GM18519 (cell line): ENCODE measurements around the gene SERPINF2.
"Not testable (repeated sequence)": the region's sequence is repeated elsewhere in the genome, so short reads cannot be mapped to it uniquely, and the experiment has no call there.

ENCODE experiments used
- ATAC-seq: cut with Tn5 transposase; IDR thresholded peaks from one replicate; pipeline ENCODE4 v1.9.1; 2021; ENCODE audit warnings: mild to moderate bottlenecking, moderate library complexity; ENCODE audit not compliant: unreplicated experiment, low FRiP score

The SERPINF2 gene

GRCh38 chr17:1786708-1787107, 44.0 kb downstream of the SERPINF2 start:
- no peak for ATAC-seq

GRCh38 chr17:1787301-1787902, 44.7 kb downstream of the SERPINF2 start:
- no peak for ATAC-seq

- ATAC-seq, result no peak
These were observed 47.3 kb downstream of the SERPINF2 start for GRCh38 chr17:1789936-1790335.

- ATAC-seq, result no peak
These were observed 50.1 kb downstream of the SERPINF2 start for GRCh38 chr17:1792495-1793446.

- ATAC-seq, result no peak
These were observed 50.8 kb downstream of the SERPINF2 start for GRCh38 chr17:1793447-1793806.

GRCh38 chr17:1796800-1797199, 54.1 kb downstream of the SERPINF2 start:
- ATAC-seq, result no peak

GRCh38 chr17:1797323-1797722, 54.7 kb downstream of the SERPINF2 start:
- ATAC-seq, result no peak

- ATAC-seq, result not testable (repeated sequence)
These were observed 55.2 kb downstream of the SERPINF2 start for GRCh38 chr17:1797846-1798245.

GRCh38 chr17:1800240-1800639, 57.6 kb downstream of the SERPINF2 start:
- ATAC-seq, result no peak

- ATAC-seq, result no peak
These were observed 58.0 kb downstream of the SERPINF2 start for GRCh38 chr17:1800712-1801111.

- ATAC-seq, result no peak
These were observed 59.8 kb downstream of the SERPINF2 start for GRCh38 chr17:1802429-1802828.

GRCh38 chr17:1803280-1803679, 60.6 kb downstream of the SERPINF2 start:
- no peak for ATAC-seq
